ENCODE data around the gene MPP2. TPM values are rescaled to one million over a fixed set of nuclear protein-coding genes. Genes with fewer than 3 reads are reported as not detected.

MPP2 gene
- total and polyA plus RNA-seq, 2 of the 13 experiments (the other 11 are each of a cell fraction or from before 2014, with no cell fraction given) = 0.20 to 1.7 TPM

GRCh38 chr17:43940630-43941029, 33.3 kb upstream of the MPP2 start (continued):
- no peak for TF ChIP-seq KIAA2018 (CRISPR knock-in tag; IDR thresholded peaks at IDR 0.05; ENCODE audit: borderline replicate concordance)
- peak; percentile 56 for TF ChIP-seq BORCS8-MEF2B (CRISPR knock-in tag; IDR thresholded peaks at IDR 0.05)
- no peak for TF ChIP-seq E2F2 (CRISPR knock-in tag; IDR thresholded peaks at IDR 0.05; ENCODE audit: borderline replicate concordance)
- TF ChIP-seq ZBTB26 (CRISPR knock-in tag; IDR thresholded peaks at IDR 0.05; ENCODE audit: borderline replicate concordance) = no peak
- TF ChIP-seq PRDM4 (CRISPR knock-in tag; IDR thresholded peaks at IDR 0.05; ENCODE audit: borderline replicate concordance) = no peak
- no peak for TF ChIP-seq TBX3 (IDR thresholded peaks at IDR 0.05; ENCODE audit: borderline replicate concordance)
- no peak for TF ChIP-seq AHDC1 (CRISPR knock-in tag; IDR thresholded peaks at IDR 0.05; ENCODE audit: borderline replicate concordance)
- TF ChIP-seq KLF11 (CRISPR knock-in tag; IDR thresholded peaks at IDR 0.05) = no peak
- no peak for TF ChIP-seq ZNF720 (CRISPR knock-in tag; IDR thresholded peaks at IDR 0.05)
- no peak for TF ChIP-seq ZFP36 (IDR thresholded peaks at IDR 0.05; ENCODE audit: borderline replicate concordance, low read depth, low read length, partially characterized antibody)

Measured in HepG2 (cell line).